CD4-positive, alpha-beta T cell treated with Interleukin-12 subunit alpha and Interleukin-12 subunit beta, for 1 hour (primary cell): ENCODE results near the gene CCDC187.
"Not testable (repeated sequence)": the region's sequence is repeated elsewhere in the genome, so short reads cannot be mapped to it uniquely, and the experiment has no call there.

Experiments
- DNase-seq: peaks from one replicate; pipeline ENCODE4 v3.0.0-alpha.2; 2020

The CCDC187 gene

GRCh38 chr9:136326761-136327303 lies 22.9 kb upstream of the CCDC187 start:
- DNase-seq: no peak

GRCh38 chr9:136326061-136326760 lies 22.3 kb upstream of the CCDC187 start:
- no peak for DNase-seq

GRCh38 chr9:136325358-136325757 lies 21.5 kb upstream of the CCDC187 start:
- DNase-seq: no peak

GRCh38 chr9:136324501-136325300 lies 20.8 kb upstream of the CCDC187 start:
- DNase-seq: no peak

- no peak for DNase-seq
These were observed 19.5 kb upstream of the CCDC187 start for GRCh38 chr9:136323371-136323789.

GRCh38 chr9:136322756-136323330 lies 18.9 kb upstream of the CCDC187 start:
- DNase-seq: no peak

- DNase-seq: no peak
These were observed 17.7 kb upstream of the CCDC187 start for GRCh38 chr9:136321561-136321960.

GRCh38 chr9:136320972-136321371 lies 17.1 kb upstream of the CCDC187 start:
- not testable (repeated sequence) for DNase-seq

- not testable (repeated sequence) for DNase-seq
These were observed 16.1 kb upstream of the CCDC187 start for GRCh38 chr9:136319955-136320354.

- not testable (repeated sequence) for DNase-seq
These were observed 15.3 kb upstream of the CCDC187 start for GRCh38 chr9:136319244-136319643.

- DNase-seq: no peak
These were observed 14.9 kb upstream of the CCDC187 start for GRCh38 chr9:136318776-136319241.

GRCh38 chr9:136318111-136318775 lies 14.3 kb upstream of the CCDC187 start:
- DNase-seq: no peak

- no peak for DNase-seq
These were observed 13.8 kb upstream of the CCDC187 start for GRCh38 chr9:136317695-136318094.

GRCh38 chr9:136316896-136317676 lies 13.2 kb upstream of the CCDC187 start:
- no peak for DNase-seq

GRCh38 chr9:136316271-136316751 lies 12.4 kb upstream of the CCDC187 start:
- DNase-seq: peak; percentile 65

GRCh38 chr9:136314944-136315343 lies 11.1 kb upstream of the CCDC187 start:
- no peak for DNase-seq

GRCh38 chr9:136314056-136314416 lies 10.1 kb upstream of the CCDC187 start:
- DNase-seq: no peak

- no peak for DNase-seq
These were observed 9.5 kb upstream of the CCDC187 start for GRCh38 chr9:136313111-136314055.

GRCh38 chr9:136312436-136312835 lies 8.5 kb upstream of the CCDC187 start:
- peak; percentile 47 for DNase-seq

- no peak for DNase-seq
These were observed 8.1 kb upstream of the CCDC187 start for GRCh38 chr9:136312009-136312375.
